ENCODE results near the gene SGSM2. TPM values are rescaled to one million over a fixed set of nuclear protein-coding genes. Genes with fewer than 3 reads are reported as not detected.

SGSM2 gene
- total and polyA plus RNA-seq, 4 donors = 5.5 to 17.5 (median 12.4) TPM

- H3K36me3 ChIP-seq (ENCODE audit: control insufficient read depth in 4 of 4, insufficient read depth in 3 of 4, low read depth in 1 of 4, low read length in 3 of 4) = no peaks in the 10 kb centered on the region
- H3K4me3 ChIP-seq (ENCODE audit: low read depth in 1 of 3, low read length in 3 of 3) = peak overlapping the region in 1 of 3 donors; percentile 90
- no peaks in the 10 kb centered on the region for H3K27me3 ChIP-seq (ENCODE audit: control insufficient read depth in 4 of 4, insufficient read depth in 4 of 4, low read length in 3 of 4)
- H3K9me3 ChIP-seq (ENCODE audit: control insufficient read depth in 4 of 4, low read length in 3 of 4) = no peaks in the 10 kb centered on the region
- WGBS = 78% methylated on average over 10 of the region's 10 CpGs
- no peak overlapping the region for H3K9ac ChIP-seq (ENCODE audit: low read depth in 1 of 2, low read length in 2 of 2)
- H3K4me1 ChIP-seq (ENCODE audit: control insufficient read depth in 4 of 4, insufficient read depth in 4 of 4, low read length in 3 of 4) = peaks cover 16 to 49% (median 32%) of the 10 kb centered on the region in 4 donors
- H3K27ac ChIP-seq (ENCODE audit: low read depth in 1 of 2, low read length in 2 of 2) = peak overlapping the region; percentile 100
- TF ChIP-seq CTCF (IDR thresholded peaks at IDR 0.05; ENCODE audit: low read depth, low read length, missing input control) = no peak
- TF ChIP-seq RXRA (IDR thresholded peaks at IDR 0.05) = no peak
- TF ChIP-seq MAX (IDR thresholded peaks at IDR 0.05) = no peak
- TF ChIP-seq SP1 (IDR thresholded peaks at IDR 0.05) = no peak
- DNase-seq (ENCODE audit: low spot score) = no peak
Observed at GRCh38 chr17:2398182-2398581, 60.9 kb downstream of the SGSM2 start.

- no peak for DNase-seq (ENCODE audit: low spot score)
- peak overlapping the region; percentile 62 to 90 (median 62) for H3K4me3 ChIP-seq (ENCODE audit: low read depth in 1 of 3, low read length in 3 of 3)
- no peaks in the 10 kb centered on the region for H3K27me3 ChIP-seq (ENCODE audit: control insufficient read depth in 4 of 4, insufficient read depth in 4 of 4, low read length in 3 of 4)
- WGBS = 9% methylated on average over 55 of the region's 55 CpGs
- H3K9ac ChIP-seq (ENCODE audit: low read depth in 1 of 2, low read length in 2 of 2) = peak overlapping the region; percentile 84 to 96
- peaks cover 19 to 53% (median 37%) of the 10 kb centered on the region in 4 donors for H3K4me1 ChIP-seq (ENCODE audit: control insufficient read depth in 4 of 4, insufficient read depth in 4 of 4, low read length in 3 of 4)
- no peaks in the 10 kb centered on the region for H3K36me3 ChIP-seq (ENCODE audit: control insufficient read depth in 4 of 4, insufficient read depth in 3 of 4, low read depth in 1 of 4, low read length in 3 of 4)
- H3K27ac ChIP-seq (ENCODE audit: low read depth in 1 of 2, low read length in 2 of 2) = peak overlapping the region; percentile 100
- H3K9me3 ChIP-seq (ENCODE audit: control insufficient read depth in 4 of 4, low read length in 3 of 4) = no peaks in the 10 kb centered on the region
- TF ChIP-seq FOXA1 (IDR thresholded peaks at IDR 0.05) = no peak
- TF ChIP-seq YY1 (IDR thresholded peaks at IDR 0.05) = no peak
- TF ChIP-seq HNF4A (conservative IDR thresholded peaks at IDR 0.05) = peak in 1 of 2 donors; percentile 33
- no peak for TF ChIP-seq HNF4G (IDR thresholded peaks at IDR 0.05)
- no peak for TF ChIP-seq NR2F2 (IDR thresholded peaks at IDR 0.05)
- no peak for TF ChIP-seq TAF1 (conservative IDR thresholded peaks at IDR 0.05)
- no peak for TF ChIP-seq RAD21 (IDR thresholded peaks at IDR 0.05)
- TF ChIP-seq JUND (IDR thresholded peaks at IDR 0.05) = peak in 1 of 2 donors; percentile 57
- TF ChIP-seq MAX (IDR thresholded peaks at IDR 0.05) = no peak
- no peak for TF ChIP-seq FOXA2 (IDR thresholded peaks at IDR 0.05)
- no peak for TF ChIP-seq CTCF (IDR thresholded peaks at IDR 0.05; ENCODE audit: low read depth, low read length, missing input control)
- no peak for TF ChIP-seq ZBTB33 (IDR thresholded peaks at IDR 0.05)
- no peak for TF ChIP-seq ATF3 (IDR thresholded peaks at IDR 0.05)
- no peak for TF ChIP-seq GABPA (IDR thresholded peaks at IDR 0.05 in 1 of 2, conservative IDR thresholded peaks at IDR 0.05 in 1 of 2)
- no peak for TF ChIP-seq SP1 (IDR thresholded peaks at IDR 0.05)
- no peak for TF ChIP-seq EGR1 (IDR thresholded peaks at IDR 0.05; ENCODE audit: low read depth in 2 of 2)
- peak; percentile 34 for TF ChIP-seq REST (IDR thresholded peaks at IDR 0.05)
- peak; percentile 13 to 30 for TF ChIP-seq RXRA (IDR thresholded peaks at IDR 0.05)
Observed at GRCh38 chr17:2398655-2399571, 61.6 kb downstream of the SGSM2 start.

All from liver (tissue), 9 donors.